ENCODE measurements around the gene KLHDC1.

GRCh38 chr14:49691031-49691430, 1.9 kb upstream of the KLHDC1 start:
- no peak for TF ChIP-seq CTCF (conservative IDR thresholded peaks at IDR 0.05; ENCODE audit: low read length)
- TF ChIP-seq EZH2phosphoT487 (IDR thresholded peaks at IDR 0.05; ENCODE audit: borderline replicate concordance) = no peak
